GM21515 (cell line): ENCODE data around the gene ITLN2.
"Not testable (repeated sequence)": the region's sequence is repeated elsewhere in the genome, so short reads cannot be mapped to it uniquely, and the experiment has no call there.

Experiments used
- ATAC-seq: cut with Tn5 transposase; IDR thresholded peaks from one replicate; pipeline ENCODE4 v1.9.1; 2021; ENCODE audit not compliant: unreplicated experiment

ITLN2 gene

GRCh38 chr1:160954158-160955104 lies at the start of gene ITLN2:
Gene ITLN2, minus strand, starts transcription at chr1:160954809. Its CDS starts 68 bp downstream, at chr1:160954741.
- ATAC-seq, result no peak

GRCh38 chr1:161001525-161001924 lies 46.9 kb upstream of the ITLN2 start:
- ATAC-seq, result no peak

GRCh38 chr1:161000736-161001480 lies 46.3 kb upstream of the ITLN2 start:
- no peak for ATAC-seq

- no peak for ATAC-seq
Measured at GRCh38 chr1:160999376-160999775, 44.8 kb upstream of the ITLN2 start.

GRCh38 chr1:160997323-160998038 lies 42.9 kb upstream of the ITLN2 start:
- no peak for ATAC-seq

GRCh38 chr1:160996178-160996577 lies 41.6 kb upstream of the ITLN2 start:
- no peak for ATAC-seq

- no peak for ATAC-seq
Measured at GRCh38 chr1:160993544-160994193, 39.1 kb upstream of the ITLN2 start.

GRCh38 chr1:160992036-160992435 lies 37.4 kb upstream of the ITLN2 start:
- not testable (repeated sequence) for ATAC-seq

- no peak for ATAC-seq
Measured at GRCh38 chr1:160987359-160988050, 32.9 kb upstream of the ITLN2 start.

GRCh38 chr1:160985723-160986122 lies 31.1 kb upstream of the ITLN2 start:
- no peak for ATAC-seq

- no peak for ATAC-seq
Measured at GRCh38 chr1:160981584-160982411, 27.2 kb upstream of the ITLN2 start.

GRCh38 chr1:160979286-160979685 lies 24.7 kb upstream of the ITLN2 start:
- ATAC-seq, result no peak

GRCh38 chr1:160978510-160978927 lies 23.9 kb upstream of the ITLN2 start:
- no peak for ATAC-seq

- ATAC-seq, result no peak
Measured at GRCh38 chr1:160975026-160975425, 20.4 kb upstream of the ITLN2 start.

GRCh38 chr1:160973491-160973890 lies 18.9 kb upstream of the ITLN2 start:
- ATAC-seq, result no peak

GRCh38 chr1:160972939-160973338 lies 18.3 kb upstream of the ITLN2 start:
- no peak for ATAC-seq

- no peak for ATAC-seq
Measured at GRCh38 chr1:160971618-160972056, 17.0 kb upstream of the ITLN2 start.

GRCh38 chr1:160963521-160963920 lies 8.9 kb upstream of the ITLN2 start:
- ATAC-seq, result no peak

GRCh38 chr1:160961419-160961818 lies 6.8 kb upstream of the ITLN2 start:
- no peak for ATAC-seq
